Activated CD8-positive, alpha-beta T cell treated with anti-CD3 and anti-CD28 coated beads for 36 hours (primary cell): ENCODE results near the gene HEY2. TPM values are rescaled to one million over a fixed set of nuclear protein-coding genes. Genes with fewer than 3 reads are reported as not detected.
"Not testable (repeated sequence)": the region's sequence is repeated elsewhere in the genome, so short reads cannot be mapped to it uniquely, and the experiment has no call there.

Experiments
- ATAC-seq: fragments of 200-7000 bp; cut with Tn5 transposase; one replicate; pipeline ENCODE4 v1.10.0; 2021; ENCODE audit warnings: mild to moderate bottlenecking, moderate library complexity
- CTCF ChIA-PET: fragments of 350-600 bp; sonication (Branson Sonifier 250); formaldehyde crosslinking; loops from one replicate; lab custom pipeline; 2021; ENCODE audit warnings: antibody characterized with exemption; lab: Charles Lee
- POLR2A ChIA-PET: fragments of 350-600 bp; sonication (Branson Sonifier 250); formaldehyde crosslinking; loops from one replicate; lab custom pipeline; 2021; ENCODE audit warnings: antibody characterized with exemption; lab: Charles Lee
- DNase-seq: peaks from one replicate; pipeline ENCODE4 v3.0.0-alpha.2; 2020
- H3K27ac Mint-ChIP-seq: one replicate; pipeline ENCODE4 v1.8.0; 2021; ENCODE audit warnings: mild to moderate bottlenecking, mixed read lengths
- H3K27me3 Mint-ChIP-seq: one replicate; pipeline ENCODE4 v1.8.0; 2021; ENCODE audit warnings: mixed read lengths
- H3K36me3 Mint-ChIP-seq: one replicate; pipeline ENCODE4 v1.8.0; 2021; ENCODE audit warnings: low read depth, mixed read lengths
- H3K4me1 Mint-ChIP-seq: one replicate; pipeline ENCODE4 v1.8.0; 2021; ENCODE audit warnings: low read depth, mixed read lengths
- H3K4me3 Mint-ChIP-seq: one replicate; pipeline ENCODE4 v1.8.0; 2021; ENCODE audit warnings: mild to moderate bottlenecking, moderate library complexity, mixed read lengths
- H3K9me3 Mint-ChIP-seq: one replicate; pipeline ENCODE4 v1.8.0; 2021; ENCODE audit warnings: mixed read lengths
- CTCF ChIP-seq: fragments of 200-600 bp; IDR thresholded peaks from one replicate; pipeline ENCODE4 v1.8.0; 2022; ENCODE audit warnings: antibody characterized with exemption, mild to moderate bottlenecking
- intact Hi-C: fragments of 100-400 bp; cut with micrococcal nuclease; formaldehyde crosslinking; loops from one replicate; pipeline ENCODE4 v1.10.0; 2022
- total RNA-seq, 2 experiments: library from RNA; stranded (reverse); gene quantifications; one replicate each; pipeline ENCODE4 v1.2.3, GENCODE V29; 2021

The HEY2 gene
- total RNA-seq, 2 experiments from 2014 or later, result not detected

- H3K9me3 Mint-ChIP-seq, result no peaks in the 10 kb centered on the region
- no peak overlapping the region for H3K4me3 Mint-ChIP-seq
- DNase-seq (no peak), ATAC-seq (no peak)
- CTCF ChIA-PET, result no interaction called here
- POLR2A ChIA-PET, result interaction anchor here (2.1 kb wide), 1 partner anchor 12 kb away, joined by 16 read pairs; the partner anchor contains the start of gene NCOA7
- no peak overlapping the region for H3K27ac Mint-ChIP-seq
- intact Hi-C loops, result no loop called here
- no peaks in the 10 kb centered on the region for H3K27me3 Mint-ChIP-seq
- H3K36me3 Mint-ChIP-seq, result peaks cover 24% of the 10 kb centered on the region
- no peak for TF ChIP-seq CTCF
- peaks cover 60% of the 10 kb centered on the region for H3K4me1 Mint-ChIP-seq
These were observed 53.5 kb downstream of the HEY2 start for GRCh38 chr6:125802943-125803377.

- H3K9me3 Mint-ChIP-seq, result no peaks in the 10 kb centered on the region
- DNase-seq (peak; percentile 59), ATAC-seq (peak; percentile 75)
- ChIA-PET CTCF (interaction anchor here (1.1 to 1.8 kb wide), 5 partner anchors 9 to 152 kb away, joined by 3 to 6 read pairs (median 5); partner anchors contain the start of gene NCOA7), POLR2A (interaction anchor here (1.1 to 1.9 kb wide), 2 partner anchors 23 to 36 kb away, joined by 3 to 8 read pairs; no protein-coding TSS in a partner anchor)
- no peaks in the 10 kb centered on the region for H3K27me3 Mint-ChIP-seq
- intact Hi-C loops, result no loop called here
- H3K27ac Mint-ChIP-seq, result peak overlapping the region; percentile 2
- TF ChIP-seq CTCF, result no peak
- H3K4me3 Mint-ChIP-seq, result no peak overlapping the region
- H3K36me3 Mint-ChIP-seq, result peaks cover 27% of the 10 kb centered on the region
- H3K4me1 Mint-ChIP-seq, result peaks cover 67% of the 10 kb centered on the region
These were observed 54.8 kb downstream of the HEY2 start for GRCh38 chr6:125804264-125804663.

GRCh38 chr6:125804866-125805425, 55.5 kb downstream of the HEY2 start:
- H3K4me3 Mint-ChIP-seq, H3K27me3 Mint-ChIP-seq, H3K27ac Mint-ChIP-seq, DNase-seq, intact Hi-C loops, ATAC-seq, H3K9me3 Mint-ChIP-seq: not testable (repeated sequence)
- CTCF ChIA-PET, result interaction anchor here (1.3 to 1.8 kb wide), 4 partner anchors 12 to 151 kb away, joined by 3 to 6 read pairs (median 5); partner anchors contain the start of gene NCOA7
- POLR2A ChIA-PET, result interaction anchor here (1.1 to 3.6 kb wide), 3 partner anchors 14 to 35 kb away, joined by 3 to 18 read pairs (median 8); partner anchors contain the start of gene NCOA7
- Mint-ChIP-seq H3K36me3 (peaks cover 25% of the 10 kb centered on the region), H3K4me1 (peaks cover 66% of the 10 kb centered on the region)

GRCh38 chr6:125806813-125807212, 57.4 kb downstream of the HEY2 start:
- Mint-ChIP-seq H3K36me3 (peaks cover 27% of the 10 kb centered on the region), H3K4me3 (no peak overlapping the region), H3K27me3 (no peaks in the 10 kb centered on the region), H3K9me3 (no peaks in the 10 kb centered on the region), H3K27ac (peak overlapping the region; percentile 47), H3K4me1 (peaks cover 73% of the 10 kb centered on the region)
- TF ChIP-seq CTCF, result no peak
- ATAC-seq (no peak), DNase-seq (no peak)
- intact Hi-C loops, result no loop called here
- CTCF ChIA-PET, result interaction anchor here (1.1 to 1.4 kb wide), 3 partner anchors 16 to 25 kb away, joined by 3 to 8 read pairs (median 3); partner anchors contain the start of gene NCOA7
- POLR2A ChIA-PET, result interaction anchor here (0.7 to 3.6 kb wide), 5 partner anchors 11 to 150 kb away, joined by 3 to 18 read pairs (median 4); partner anchors contain the start of genes HINT3 and NCOA7

GRCh38 chr6:125807293-125807692, 57.9 kb downstream of the HEY2 start:
- CTCF ChIA-PET, result interaction anchor here (1.1 to 1.4 kb wide), 5 partner anchors 14 to 99 kb away, joined by 3 to 4 read pairs (median 3); partner anchors contain the start of gene NCOA7
- POLR2A ChIA-PET, result interaction anchor here (0.7 to 3.6 kb wide), 5 partner anchors 16 to 149 kb away, joined by 3 to 18 read pairs (median 4); partner anchors contain the start of genes HINT3 and NCOA7
- TF ChIP-seq CTCF, result no peak
- peaks cover 27% of the 10 kb centered on the region for H3K36me3 Mint-ChIP-seq
- no peaks in the 10 kb centered on the region for H3K9me3 Mint-ChIP-seq
- H3K4me1 Mint-ChIP-seq, result peaks cover 74% of the 10 kb centered on the region
- H3K27ac Mint-ChIP-seq, result peak overlapping the region; percentile 47
- ATAC-seq (peak; percentile 67), DNase-seq (peak; percentile 44)
- H3K27me3 Mint-ChIP-seq, result no peaks in the 10 kb centered on the region
- H3K4me3 Mint-ChIP-seq, result no peak overlapping the region
- intact Hi-C loops, result no loop called here
